Gastrocnemius medialis (tissue), 4 donors: Measurements from ENCODE around the gene RSPO3. TPM values are rescaled to one million over a fixed set of nuclear protein-coding genes. Genes with fewer than 3 reads are reported as not detected.

Experiments
- ATAC-seq, 2 donors: fragments of 150-250 bp; one replicate each; pipeline ENCODE4 v1.9.1; 2016
- DNase-seq, 2 donors: peaks; one replicate each; pipeline ENCODE4 v3.0.0-alpha.2; 2019
- H3K27ac ChIP-seq, 4 donors: fragments of 200-600 bp; sonication (generic); 1 replicate in 1 of 4; 2 replicates in 3 of 4; pipeline ENCODE4 v1.5.1; 2016 to 2018; ENCODE audit warnings: mild to moderate bottlenecking in 2 of 4, moderate library complexity in 1 of 4
- H3K27me3 ChIP-seq, 3 donors: fragments of 200-600 bp; sonication (generic) in 2 of 3; 1 replicate in 1 of 3; 2 replicates in 2 of 3; pipeline versions ENCODE4 v1.5.1 to v1.6.0; 2016 to 2019; ENCODE audit warnings: mild to moderate bottlenecking in 1 of 3, moderate library complexity in 1 of 3
- H3K36me3 ChIP-seq, 2 donors: fragments of 200-600 bp; sonication (generic) in 1 of 2; one replicate each; pipeline ENCODE4 v1.5.1; 2017 to 2018
- H3K4me1 ChIP-seq, 2 donors: fragments of 200-600 bp; sonication (generic) in 1 of 2; one replicate each; pipeline ENCODE4 v1.5.1; 2016 to 2017; ENCODE audit warnings: mild to moderate bottlenecking in 2 of 2
- H3K4me3 ChIP-seq, 4 donors: fragments of 200-600 bp; sonication (generic) in 3 of 4; 1 replicate in 1 of 4; 2 replicates in 3 of 4; pipeline ENCODE4 v1.5.1; 2016 to 2019; ENCODE audit warnings: mild to moderate bottlenecking in 2 of 4
- H3K9me3 ChIP-seq, 3 donors: fragments of 200-600 bp; sonication (generic) in 2 of 3; 1 replicate in 1 of 3; 2 replicates in 2 of 3; pipeline ENCODE4 v1.5.1; 2016 to 2019
- POLR2A ChIP-seq, 2 donors: fragments of 450-650 bp; IDR thresholded peaks; one replicate each; pipeline ENCODE4 v1.6.1; 2017; ENCODE audit warnings: antibody characterized with exemption in 2 of 2, mild to moderate bottlenecking in 2 of 2, moderate library complexity in 2 of 2
- in situ Hi-C, 4 donors: fragments of 200-750 bp; cut with MboI; loops; one replicate each; pipeline versions ENCODE4 v1.15.0 to v1.8.0; 2017; ENCODE audit warnings: low sequenced_read_pairs in 4 of 4
- intact Hi-C: fragments of 100-400 bp; cut with DNase I; formaldehyde crosslinking; loops from one replicate; pipeline ENCODE4 v1.15.1; 2023; ENCODE audit warnings: low total_unique reads
- total RNA-seq, 4 donors: library from RNA; depleted of rRNA; stranded (reverse); fragments of >200 nt; gene quantifications; one replicate each; pipeline versions ENCODE4 v1.1.0 to v1.2.3, GENCODE V29; 2016
- TF ChIP-seq, protein P1 (sequence below), 5 experiments: fragments of 450-650 bp in 3 of 5; fragments of 200-600 bp in 2 of 5; sonication (generic) in 2 of 5; IDR thresholded peaks in 4 of 5; conservative IDR thresholded peaks in 1 of 5; 1 replicate in 4 of 5; 2 replicates in 1 of 5; pipeline ENCODE4 v1.5.1; 2016 to 2019; ENCODE audit warnings: antibody characterized with exemption in 5 of 5, mild to moderate bottlenecking in 3 of 5, moderate library complexity in 3 of 5

RSPO3 gene
- total RNA-seq, 4 donors from 2014 or later: 4.8 to 30.5 (median 7.2) TPM

DNA sequence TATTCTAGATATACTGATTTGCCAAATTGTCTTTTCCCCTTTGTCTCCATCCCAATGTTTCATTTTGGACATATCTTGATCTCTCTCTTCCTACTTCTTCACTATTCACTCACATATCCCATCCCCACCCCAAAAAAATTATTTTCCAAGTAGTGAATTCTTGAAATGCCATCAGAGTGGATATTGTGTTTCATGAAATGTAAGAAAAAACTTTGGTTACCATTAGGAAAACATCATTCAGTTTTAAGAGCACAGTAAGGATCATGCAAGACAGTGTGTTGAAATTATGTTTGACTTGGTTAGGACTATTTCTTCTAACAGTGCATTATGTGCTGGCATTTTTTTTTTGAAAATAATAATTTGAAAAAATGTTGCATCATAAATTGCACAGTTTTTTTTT, 5.7 kb downstream of the RSPO3 start:
- Histone ChIP-seq H3K27ac (no peak overlapping the region), H3K27me3 (peaks cover 0 to 9% (median 0%) of the 10 kb centered on the region in 3 donors), H3K4me3 (no peak overlapping the region), H3K4me1 (peaks cover 46 to 49% of the 10 kb centered on the region in 2 donors), H3K9me3 (no peaks in the 10 kb centered on the region), H3K36me3 (no peaks in the 10 kb centered on the region)
- intact Hi-C loops (loop anchor here (5.0 kb wide), 3 partner anchors 218 to 1092 kb away; partner anchors contain the start of gene ECHDC1), in situ Hi-C loops (loop anchor here in 2 of 4 donors (25.0 kb wide), 1 partner anchor 312 kb away; no protein-coding TSS in a partner anchor)
- TF ChIP-seq, protein P1, sequence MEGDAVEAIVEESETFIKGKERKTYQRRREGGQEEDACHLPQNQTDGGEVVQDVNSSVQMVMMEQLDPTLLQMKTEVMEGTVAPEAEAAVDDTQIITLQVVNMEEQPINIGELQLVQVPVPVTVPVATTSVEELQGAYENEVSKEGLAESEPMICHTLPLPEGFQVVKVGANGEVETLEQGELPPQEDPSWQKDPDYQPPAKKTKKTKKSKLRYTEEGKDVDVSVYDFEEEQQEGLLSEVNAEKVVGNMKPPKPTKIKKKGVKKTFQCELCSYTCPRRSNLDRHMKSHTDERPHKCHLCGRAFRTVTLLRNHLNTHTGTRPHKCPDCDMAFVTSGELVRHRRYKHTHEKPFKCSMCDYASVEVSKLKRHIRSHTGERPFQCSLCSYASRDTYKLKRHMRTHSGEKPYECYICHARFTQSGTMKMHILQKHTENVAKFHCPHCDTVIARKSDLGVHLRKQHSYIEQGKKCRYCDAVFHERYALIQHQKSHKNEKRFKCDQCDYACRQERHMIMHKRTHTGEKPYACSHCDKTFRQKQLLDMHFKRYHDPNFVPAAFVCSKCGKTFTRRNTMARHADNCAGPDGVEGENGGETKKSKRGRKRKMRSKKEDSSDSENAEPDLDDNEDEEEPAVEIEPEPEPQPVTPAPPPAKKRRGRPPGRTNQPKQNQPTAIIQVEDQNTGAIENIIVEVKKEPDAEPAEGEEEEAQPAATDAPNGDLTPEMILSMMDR (IDR thresholded peaks at IDR 0.05 in 4 of 5, conservative IDR thresholded peaks at IDR 0.05 in 1 of 5): no peak
- no peak for TF ChIP-seq POLR2A (IDR thresholded peaks at IDR 0.05)
- ATAC-seq (no peak), DNase-seq (no peak)

DNA sequence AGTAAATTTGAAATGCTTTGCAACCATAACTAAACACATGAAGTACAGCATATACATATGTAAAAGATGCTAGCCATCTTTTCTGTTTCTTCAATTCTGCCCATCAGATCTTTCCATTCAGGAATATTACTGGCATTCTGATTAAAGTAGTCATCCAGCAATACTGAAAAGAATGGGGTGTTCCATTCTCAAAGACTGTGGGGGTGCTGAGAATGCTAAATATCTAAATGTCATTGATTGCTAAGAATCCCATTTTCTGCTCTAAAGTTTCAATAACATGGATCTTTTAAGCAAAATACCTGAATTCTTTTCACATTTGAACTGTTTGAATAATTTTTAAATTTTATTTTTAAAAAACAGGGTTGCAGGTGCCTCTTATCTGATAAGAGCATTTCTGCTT, 6.2 kb downstream of the RSPO3 start:
- intact Hi-C loops: loop anchor here (5.0 kb wide), 3 partner anchors 218 to 1092 kb away; partner anchors contain the start of gene ECHDC1

DNA sequence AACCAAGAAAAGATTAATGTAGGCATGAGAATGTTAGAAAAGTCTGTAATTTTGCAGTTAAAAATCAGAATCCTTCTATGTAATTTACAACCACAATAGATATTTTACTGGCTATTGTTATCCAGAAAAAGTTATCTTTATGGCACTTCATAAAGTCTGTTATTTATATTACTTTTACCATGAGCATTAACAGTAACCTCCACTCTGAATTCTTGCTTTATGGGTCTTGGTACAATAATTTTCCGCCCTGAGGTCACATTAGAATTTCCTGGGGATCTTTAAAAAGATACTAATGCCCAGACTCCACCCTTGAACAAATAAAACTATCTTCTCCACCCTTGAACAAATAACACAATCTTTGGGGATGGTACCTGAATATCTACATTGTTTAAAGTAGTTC, 9.6 kb downstream of the RSPO3 start:
- Histone ChIP-seq H3K27ac (peak overlapping the region in 1 of 4 donors; percentile 30), H3K4me3 (no peak overlapping the region), H3K36me3 (no peaks in the 10 kb centered on the region), H3K4me1 (peaks cover 47 to 56% of the 10 kb centered on the region in 2 donors), H3K9me3 (no peaks in the 10 kb centered on the region), H3K27me3 (no peaks in the 10 kb centered on the region)
- ATAC-seq (no peak), DNase-seq (no peak)
- intact Hi-C loops: no loop called here
- TF ChIP-seq POLR2A (IDR thresholded peaks at IDR 0.05): no peak
- TF ChIP-seq, protein P1 (IDR thresholded peaks at IDR 0.05 in 4 of 5, conservative IDR thresholded peaks at IDR 0.05 in 1 of 5): no peak
- in situ Hi-C loops: no loop called here

More for the DNA sequence above, 6.2 kb downstream of the RSPO3 start:
- in situ Hi-C loops: loop anchor here in 2 of 4 donors (25.0 kb wide), 1 partner anchor 312 kb away; no protein-coding TSS in a partner anchor
- H3K36me3 ChIP-seq: no peaks in the 10 kb centered on the region
- H3K4me3 ChIP-seq: no peak overlapping the region
- TF ChIP-seq POLR2A (IDR thresholded peaks at IDR 0.05): no peak
- TF ChIP-seq, protein P1 (IDR thresholded peaks at IDR 0.05 in 4 of 5, conservative IDR thresholded peaks at IDR 0.05 in 1 of 5): no peak
- H3K4me1 ChIP-seq: peaks cover 48 to 49% of the 10 kb centered on the region in 2 donors
- no peaks in the 10 kb centered on the region for H3K9me3 ChIP-seq
- ATAC-seq: no peak
- H3K27me3 ChIP-seq: peaks cover 0 to 9% (median 0%) of the 10 kb centered on the region in 3 donors
- no peak overlapping the region for H3K27ac ChIP-seq
- no peak for DNase-seq

DNA sequence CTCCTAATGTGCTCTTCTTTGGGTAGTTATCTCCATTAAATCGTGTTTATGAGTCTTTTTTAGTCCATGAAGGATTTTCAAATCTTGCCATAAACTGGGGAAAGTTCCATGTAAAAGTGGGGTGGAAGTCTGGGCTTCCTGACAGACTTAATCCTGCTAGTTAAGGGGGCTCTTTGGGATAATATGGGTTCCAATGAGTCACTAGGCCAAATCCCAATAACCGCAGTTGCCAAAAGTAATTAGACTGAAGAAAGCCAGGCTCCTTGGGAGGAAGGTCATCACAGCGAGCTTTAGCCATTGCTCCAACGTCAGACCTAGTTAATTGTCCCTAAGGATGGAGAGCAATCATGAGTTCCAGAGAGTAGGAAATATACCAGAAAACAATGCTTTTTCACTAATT, 10.8 kb downstream of the RSPO3 start:
- TF ChIP-seq POLR2A (IDR thresholded peaks at IDR 0.05): no peak
- TF ChIP-seq, protein P1 (IDR thresholded peaks at IDR 0.05 in 4 of 5, conservative IDR thresholded peaks at IDR 0.05 in 1 of 5): no peak
- DNase-seq (no peak), ATAC-seq (no peak)
- in situ Hi-C loops (no loop called here), intact Hi-C loops (no loop called here)
- Histone ChIP-seq H3K27me3 (no peaks in the 10 kb centered on the region), H3K36me3 (no peaks in the 10 kb centered on the region), H3K9me3 (no peaks in the 10 kb centered on the region), H3K4me1 (peaks cover 45 to 58% of the 10 kb centered on the region in 2 donors), H3K4me3 (no peak overlapping the region), H3K27ac (peak overlapping the region in 3 of 4 donors; percentile 10 to 30 (median 24))

- Histone ChIP-seq H3K27ac (no peak overlapping the region), H3K36me3 (no peaks in the 10 kb centered on the region), H3K4me1 (peaks cover 37 to 60% of the 10 kb centered on the region in 2 donors), H3K9me3 (no peaks in the 10 kb centered on the region), H3K27me3 (no peaks in the 10 kb centered on the region), H3K4me3 (no peak overlapping the region)
- ATAC-seq (no peak), DNase-seq (no peak)
- in situ Hi-C loops (no loop called here), intact Hi-C loops (no loop called here)
- TF ChIP-seq, protein P1 (IDR thresholded peaks at IDR 0.05 in 4 of 5, conservative IDR thresholded peaks at IDR 0.05 in 1 of 5): no peak
- TF ChIP-seq POLR2A (IDR thresholded peaks at IDR 0.05): no peak
Measured at GRCh38 chr6:127131275-127131674, 12.8 kb downstream of the RSPO3 start.
